ENCODE measurements around the gene ZNF341.

Gene ZNF341

DNA sequence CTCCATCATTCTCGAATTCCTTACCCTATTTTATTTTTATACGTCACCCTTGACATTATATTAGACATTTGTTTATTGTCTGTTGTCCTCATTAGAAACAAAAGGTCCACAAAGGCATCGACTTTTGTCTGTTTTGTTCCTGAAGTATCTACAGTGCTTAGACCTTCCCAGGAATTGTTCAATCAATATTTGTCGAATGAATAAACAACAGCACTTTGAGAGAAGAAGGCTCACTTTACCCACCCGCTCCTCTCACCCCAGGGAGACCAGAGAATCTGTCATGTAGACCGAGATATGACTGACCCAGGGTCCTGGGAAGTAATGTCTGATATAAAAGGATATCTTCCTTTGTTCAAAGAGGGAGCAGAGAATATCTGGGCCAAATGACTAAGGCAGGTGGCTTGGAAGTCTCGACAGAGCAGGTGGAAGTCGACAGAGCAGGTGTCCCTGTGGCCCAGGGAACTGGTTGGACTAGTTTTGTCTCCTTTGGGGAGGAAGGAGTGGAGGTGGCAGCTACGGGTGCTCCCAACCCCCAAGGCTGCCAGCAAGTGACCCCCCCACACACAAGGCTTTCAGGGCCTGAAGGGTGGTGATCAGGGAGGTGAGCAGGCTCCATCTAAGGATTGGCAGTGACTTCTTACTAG, 64.6 kb downstream of the ZNF341 start:
- TF ChIP-seq, protein P1, sequence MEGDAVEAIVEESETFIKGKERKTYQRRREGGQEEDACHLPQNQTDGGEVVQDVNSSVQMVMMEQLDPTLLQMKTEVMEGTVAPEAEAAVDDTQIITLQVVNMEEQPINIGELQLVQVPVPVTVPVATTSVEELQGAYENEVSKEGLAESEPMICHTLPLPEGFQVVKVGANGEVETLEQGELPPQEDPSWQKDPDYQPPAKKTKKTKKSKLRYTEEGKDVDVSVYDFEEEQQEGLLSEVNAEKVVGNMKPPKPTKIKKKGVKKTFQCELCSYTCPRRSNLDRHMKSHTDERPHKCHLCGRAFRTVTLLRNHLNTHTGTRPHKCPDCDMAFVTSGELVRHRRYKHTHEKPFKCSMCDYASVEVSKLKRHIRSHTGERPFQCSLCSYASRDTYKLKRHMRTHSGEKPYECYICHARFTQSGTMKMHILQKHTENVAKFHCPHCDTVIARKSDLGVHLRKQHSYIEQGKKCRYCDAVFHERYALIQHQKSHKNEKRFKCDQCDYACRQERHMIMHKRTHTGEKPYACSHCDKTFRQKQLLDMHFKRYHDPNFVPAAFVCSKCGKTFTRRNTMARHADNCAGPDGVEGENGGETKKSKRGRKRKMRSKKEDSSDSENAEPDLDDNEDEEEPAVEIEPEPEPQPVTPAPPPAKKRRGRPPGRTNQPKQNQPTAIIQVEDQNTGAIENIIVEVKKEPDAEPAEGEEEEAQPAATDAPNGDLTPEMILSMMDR (IDR thresholded peaks at IDR 0.05; ENCODE audit: low read length): no peak
- TF ChIP-seq EZH2 (optimal IDR thresholded peaks at IDR 0.05; ENCODE audit: low read depth, low read length) (no peak), EZH2phosphoT487 (IDR thresholded peaks at IDR 0.05; ENCODE audit: low read length) (no peak)
- H3K4me2 ChIP-seq (ENCODE audit: low read depth, low read length): no peak overlapping the region
- no peaks in the 10 kb centered on the region for H3K36me3 ChIP-seq (replicated peaks; ENCODE audit: insufficient read depth, low read length)
- no peak overlapping the region for H3K4me3 ChIP-seq (ENCODE audit: low read length)
- no peaks in the 10 kb centered on the region for H3K9me3 ChIP-seq (replicated peaks; ENCODE audit: insufficient read depth, low read length)
- no peaks in the 10 kb centered on the region for H4K20me1 ChIP-seq (ENCODE audit: insufficient read depth, low read length)
- no peaks in the 10 kb centered on the region for H3K9me2 ChIP-seq (replicated peaks; ENCODE audit: insufficient read depth, low read length)
- 0 out of 2 replicates have a peak, but pooled peaks cover 7% of the 10 kb centered on the region for H3K79me2 ChIP-seq (ENCODE audit: low read length)
- H3K9ac ChIP-seq (ENCODE audit: low read length): no peak overlapping the region
- H3F3A ChIP-seq (ENCODE audit: insufficient read depth, low read length): no peaks in the 10 kb centered on the region
- H3K27ac ChIP-seq (ENCODE audit: low read length): no peak overlapping the region
- no peaks in the 10 kb centered on the region for H3K27me3 ChIP-seq (replicated peaks; ENCODE audit: insufficient read depth, low read length)
- H2AFZ ChIP-seq (ENCODE audit: low read length): no peak overlapping the region
- peaks cover 10% of the 10 kb centered on the region; the same call in 1 of the 2 replicates for H3K4me1 ChIP-seq (ENCODE audit: low read length)
- no peak for DNase-seq

DNA sequence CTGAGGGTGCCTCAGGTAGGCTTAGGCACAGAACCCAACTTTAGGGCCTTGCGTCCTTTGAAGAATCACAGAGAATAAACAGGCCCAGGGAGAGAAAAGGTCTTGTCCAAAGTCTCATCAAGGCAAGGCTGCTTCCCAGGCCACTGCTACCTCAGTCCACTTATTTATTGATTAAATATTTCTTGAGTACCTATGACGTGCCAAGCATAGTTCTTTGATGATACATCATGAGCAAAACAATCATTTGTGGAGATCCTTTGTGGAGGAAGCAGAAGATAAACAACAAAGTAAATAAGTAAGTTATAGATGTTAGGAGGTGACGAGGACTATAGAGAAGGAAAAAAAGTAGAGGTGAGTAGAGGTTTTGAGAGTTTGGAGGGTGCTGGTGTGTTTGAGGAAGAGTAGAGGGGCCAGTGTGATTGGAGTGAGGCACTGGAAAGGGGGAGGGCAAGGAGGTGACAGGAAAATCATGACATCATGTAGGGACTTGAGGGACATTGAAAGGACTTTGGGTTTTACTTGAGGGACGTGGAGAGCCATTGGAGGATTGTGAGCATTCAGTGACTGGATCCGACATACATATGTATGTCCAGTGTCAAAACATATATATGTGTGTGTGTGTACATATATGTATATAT, 65.2 kb downstream of the ZNF341 start:
- Histone ChIP-seq H3K36me3 (replicated peaks; ENCODE audit: insufficient read depth, low read length) (no peaks in the 10 kb centered on the region), H3F3A (ENCODE audit: insufficient read depth, low read length) (no peaks in the 10 kb centered on the region), H3K9me3 (replicated peaks; ENCODE audit: insufficient read depth, low read length) (no peaks in the 10 kb centered on the region), H3K9me2 (replicated peaks; ENCODE audit: insufficient read depth, low read length) (no peaks in the 10 kb centered on the region), H3K27ac (ENCODE audit: low read length) (no peak overlapping the region), H3K4me1 (ENCODE audit: low read length) (peaks cover 10% of the 10 kb centered on the region; the same call in 1 of the 2 replicates), H3K9ac (ENCODE audit: low read length) (no peak overlapping the region), H4K20me1 (ENCODE audit: insufficient read depth, low read length) (no peaks in the 10 kb centered on the region), H3K79me2 (ENCODE audit: low read length) (0 out of 2 replicates have a peak, but pooled peaks cover under 1% of the 10 kb centered on the region), H3K4me2 (ENCODE audit: low read depth, low read length) (no peak overlapping the region), H3K27me3 (replicated peaks; ENCODE audit: insufficient read depth, low read length) (no peaks in the 10 kb centered on the region), H3K4me3 (ENCODE audit: low read length) (no peak overlapping the region), H2AFZ (ENCODE audit: low read length) (no peak overlapping the region)
- no peak for TF ChIP-seq EZH2 (optimal IDR thresholded peaks at IDR 0.05; ENCODE audit: low read depth, low read length)
- TF ChIP-seq EZH2phosphoT487 (IDR thresholded peaks at IDR 0.05; ENCODE audit: low read length): no peak
- TF ChIP-seq, protein P1 (IDR thresholded peaks at IDR 0.05; ENCODE audit: low read length): no peak
- DNase-seq: no peak

DNA sequence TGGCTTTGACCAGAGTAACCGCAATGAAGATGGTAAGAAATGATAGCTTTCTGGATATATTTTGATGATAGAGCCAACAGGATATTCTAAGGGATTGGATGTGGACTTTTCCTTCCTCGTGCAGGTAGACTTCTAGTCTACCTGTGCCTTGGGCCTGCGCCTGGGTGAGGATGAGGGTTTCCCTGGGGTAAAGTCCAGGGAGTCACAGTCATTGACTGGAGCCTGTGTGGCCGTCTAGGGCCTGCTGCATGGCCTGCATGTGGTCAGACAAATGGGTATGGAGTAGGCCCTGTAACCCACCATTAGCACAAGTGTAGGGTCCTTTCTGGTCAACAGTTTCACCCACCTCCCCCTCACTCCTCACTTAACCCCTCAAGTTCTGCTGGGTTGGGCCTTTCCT, 66.6 kb downstream of the ZNF341 start:
- Histone ChIP-seq H3K4me1 (ENCODE audit: low read length) (0 out of 2 replicates have a peak, but pooled peaks cover 4% of the 10 kb centered on the region), H2AFZ (ENCODE audit: low read length) (no peak overlapping the region), H4K20me1 (ENCODE audit: insufficient read depth, low read length) (no peaks in the 10 kb centered on the region), H3F3A (ENCODE audit: insufficient read depth, low read length) (no peaks in the 10 kb centered on the region), H3K9me2 (replicated peaks; ENCODE audit: insufficient read depth, low read length) (no peaks in the 10 kb centered on the region), H3K27ac (ENCODE audit: low read length) (no peak overlapping the region), H3K27me3 (replicated peaks; ENCODE audit: insufficient read depth, low read length) (no peaks in the 10 kb centered on the region), H3K36me3 (replicated peaks; ENCODE audit: insufficient read depth, low read length) (no peaks in the 10 kb centered on the region), H3K4me2 (ENCODE audit: low read depth, low read length) (no peak overlapping the region), H3K79me2 (ENCODE audit: low read length) (no peaks in the 10 kb centered on the region), H3K4me3 (ENCODE audit: low read length) (no peak overlapping the region), H3K9ac (ENCODE audit: low read length) (no peak overlapping the region), H3K9me3 (replicated peaks; ENCODE audit: insufficient read depth, low read length) (no peaks in the 10 kb centered on the region)
- no peak for TF ChIP-seq EZH2 (optimal IDR thresholded peaks at IDR 0.05; ENCODE audit: low read depth, low read length)
- TF ChIP-seq EZH2phosphoT487 (IDR thresholded peaks at IDR 0.05; ENCODE audit: low read length): no peak
- TF ChIP-seq, protein P1 (IDR thresholded peaks at IDR 0.05; ENCODE audit: low read length): no peak
- DNase-seq: no peak

Data from MM.1S (cell line).